SK-N-SH (cell line): ENCODE data around the gene TTC23L. TPM values are rescaled to one million over a fixed set of nuclear protein-coding genes. Genes with fewer than 3 reads are reported as not detected.

Experiments
- CTCF ChIA-PET: fragments of 300-600, 350-600 bp; formaldehyde crosslinking; extraction: SDS; loops from one replicate; lab custom pipeline; 2021; lab: Yijun Ruan, JAX
- POLR2A ChIA-PET: fragments of 350-600 bp; sonication (Branson Sonifier 250); formaldehyde crosslinking; extraction: SDS; loops from one replicate; lab custom pipeline; 2020; ENCODE audit warnings: antibody characterized with exemption, inconsistent platforms; lab: Yijun Ruan, JAX
- DNase-seq: peaks from one replicate; pipeline ENCODE4 v3.0.0; 2012
- H2AFZ ChIP-seq: fragments of 200-600 bp; sonication (generic); 2 replicates; pipeline ENCODE4 v1.8.1; 2016; ENCODE audit warnings: antibody characterized with exemption, mild to moderate bottlenecking, low read depth
- H3F3A ChIP-seq: fragments of 200-600 bp; sonication (generic); replicated peaks from 2 replicates; pipeline ENCODE3; 2016; ENCODE audit warnings: antibody characterized with exemption, mild to moderate bottlenecking; ENCODE audit not compliant: insufficient read depth
- H3K27ac ChIP-seq, 2 experiments: fragments of 200-500 bp in 1 of 2; fragments of 200-600 bp in 1 of 2; sonication (Bioruptor generic) in 1 of 2; sonication (generic), shearing (Covaris generic) in 1 of 2; 2 replicates each; pipeline versions ENCODE4 v1.5.1 to v1.6.1; 2014 to 2016; ENCODE audit warnings: low read depth in 2 of 2, inconsistent platforms in 1 of 2, low read length in 1 of 2, mild to moderate bottlenecking in 1 of 2, mixed read lengths in 1 of 2
- H3K27me3 ChIP-seq: fragments of 200-600 bp; sonication (generic), shearing (Covaris generic); 2 replicates; pipeline ENCODE4 v1.6.1; 2016; ENCODE audit warnings: mixed run types; ENCODE audit not compliant: insufficient read depth
- H3K36me3 ChIP-seq, 2 experiments: fragments of 200-500 bp in 1 of 2; fragments of 200-600 bp in 1 of 2; sonication (Bioruptor generic) in 1 of 2; sonication (generic) in 1 of 2; replicated peaks in 1 of 2; 2 replicates each; pipeline versions ENCODE3 to v1.5.1; 2014 to 2016; ENCODE audit warnings: low read length in 1 of 2, mild to moderate bottlenecking in 1 of 2; ENCODE audit not compliant: insufficient read depth in 2 of 2, control insufficient read depth in 1 of 2
- H3K4me1 ChIP-seq, 2 experiments: fragments of 200-500 bp in 1 of 2; fragments of 200-600 bp in 1 of 2; sonication (Bioruptor generic) in 1 of 2; sonication (generic), shearing (Covaris generic) in 1 of 2; 2 replicates each; pipeline versions ENCODE4 v1.5.1 to v1.6.1; 2014 to 2016; ENCODE audit warnings: low read depth in 1 of 2, low read length in 1 of 2, mixed run types in 1 of 2; ENCODE audit not compliant: insufficient read depth in 2 of 2, control insufficient read depth in 1 of 2
- H3K4me2 ChIP-seq: fragments of 200-600 bp; sonication (generic), shearing (Covaris generic); 2 replicates; pipeline ENCODE4 v1.6.1; 2017; ENCODE audit warnings: mixed run types
- H3K4me3 ChIP-seq, 2 experiments: fragments of 200-500 bp in 1 of 2; fragments of 200-600 bp in 1 of 2; sonication (Bioruptor generic) in 1 of 2; sonication (generic), shearing (Covaris generic) in 1 of 2; 2 replicates each; pipeline versions ENCODE4 v1.5.1 to v1.8.1; 2014 to 2016; ENCODE audit warnings: low read depth in 2 of 2, inconsistent platforms in 1 of 2, low read length in 1 of 2, mild to moderate bottlenecking in 1 of 2, mixed read lengths in 1 of 2, moderate library complexity in 1 of 2
- H3K79me2 ChIP-seq: fragments of 200-600 bp; sonication (generic); 2 replicates; pipeline ENCODE4 v1.8.1; 2017; ENCODE audit warnings: mild to moderate bottlenecking; ENCODE audit not compliant: insufficient read depth
- H3K9ac ChIP-seq: fragments of 200-600 bp; sonication (generic); 2 replicates; pipeline ENCODE4 v1.6.1; 2017; ENCODE audit warnings: mixed run types
- H3K9me2 ChIP-seq: fragments of 200-600 bp; sonication (generic); 2 replicates; pipeline ENCODE4 v1.6.1; 2017; ENCODE audit warnings: mixed run types
- H3K9me3 ChIP-seq: fragments of 200-600 bp; sonication (generic); 2 replicates; pipeline ENCODE4 v1.6.1; 2017; ENCODE audit warnings: mixed run types, mild to moderate bottlenecking, moderate library complexity
- H4K20me1 ChIP-seq: fragments of 200-600 bp; sonication (generic); 2 replicates; pipeline ENCODE4 v1.6.1; 2017; ENCODE audit warnings: mild to moderate bottlenecking, mixed run types; ENCODE audit not compliant: insufficient read depth
- ELF1 ChIP-seq: IDR thresholded peaks from 2 replicates; pipeline ENCODE4 v1.4.0; 2012
- EP300 ChIP-seq, 2 experiments: IDR thresholded peaks; 2 replicates each; pipeline versions ENCODE4 v1.4.0 to v1.6.1; 2012; ENCODE audit warnings: borderline replicate concordance in 1 of 2, low read depth in 1 of 2, low read length in 1 of 2
- FOSL2 ChIP-seq: IDR thresholded peaks from 2 replicates; pipeline ENCODE4 v1.4.0; 2012; ENCODE audit warnings: low read depth, mild to moderate bottlenecking, moderate library complexity, borderline replicate concordance
- FOXJ3 ChIP-seq: sonication (generic); formaldehyde crosslinking; IDR thresholded peaks from 2 replicates; pipeline ENCODE4 v1.5.1; 2020; ENCODE audit warnings: mild to moderate bottlenecking, missing genetic modification reagents
- GATA2 ChIP-seq: sonication (generic); formaldehyde crosslinking; IDR thresholded peaks from 2 replicates; pipeline ENCODE4 v1.5.0; 2020; ENCODE audit warnings: mild to moderate bottlenecking, missing genetic modification reagents
- JUND ChIP-seq: IDR thresholded peaks from 2 replicates; pipeline ENCODE4 v1.4.0; 2012
- MEF2A ChIP-seq: IDR thresholded peaks from 2 replicates; pipeline ENCODE4 v1.4.0; 2012; ENCODE audit warnings: low read depth, borderline replicate concordance
- MXI1 ChIP-seq: IDR thresholded peaks from 2 replicates; pipeline ENCODE4 v1.6.1; 2012; ENCODE audit warnings: mild to moderate bottlenecking, low read depth, low read length, improper control_type of control experiment
- NFIC ChIP-seq: IDR thresholded peaks from 2 replicates; pipeline ENCODE4 v1.4.0; 2012; ENCODE audit warnings: borderline replicate concordance
- NRF1 ChIP-seq: IDR thresholded peaks from 2 replicates; pipeline ENCODE4 v1.6.1; 2012; ENCODE audit warnings: low read depth, mild to moderate bottlenecking, low read length
- RAD21 ChIP-seq: IDR thresholded peaks from 2 replicates; pipeline ENCODE4 v1.6.1; 2012; ENCODE audit warnings: mild to moderate bottlenecking, low read length
- REST ChIP-seq: IDR thresholded peaks from 2 replicates; pipeline ENCODE4 v1.6.1; 2012; ENCODE audit warnings: mild to moderate bottlenecking, low read depth, low read length, moderate library complexity
- RXRA ChIP-seq: IDR thresholded peaks from 2 replicates; pipeline ENCODE4 v1.4.0; 2012; ENCODE audit warnings: low read depth, mild to moderate bottlenecking, borderline replicate concordance
- SIN3A ChIP-seq: IDR thresholded peaks from 2 replicates; pipeline ENCODE4 v1.6.1; 2012; ENCODE audit warnings: low read depth, mild to moderate bottlenecking, low read length, moderate library complexity, borderline replicate concordance
- TAF1 ChIP-seq: IDR thresholded peaks from 2 replicates; pipeline ENCODE4 v1.6.1; 2012; ENCODE audit warnings: low read depth, mild to moderate bottlenecking, low read length, moderate library complexity, borderline replicate concordance
- TCF12 ChIP-seq: IDR thresholded peaks from 2 replicates; pipeline ENCODE4 v1.4.0; 2012
- USF1 ChIP-seq: IDR thresholded peaks from 2 replicates; pipeline ENCODE4 v1.4.0; 2012; ENCODE audit warnings: low read depth, borderline replicate concordance
- YY1 ChIP-seq: IDR thresholded peaks from 2 replicates; pipeline ENCODE4 v1.4.0; 2012; ENCODE audit warnings: low read depth, mild to moderate bottlenecking
- WGBS: methylation state at CpG from one replicate; pipeline ENCODE4 v1.1.6; 2017; ENCODE audit warnings: low lambda C conversion rate; 5-methylcytosine and 5-hydroxymethylcytosine counted together
- polyA plus RNA-seq, 3 experiments: library from polyadenylated mRNA; depleted of rRNA; stranded (reverse); fragments of >200 nt; gene quantifications; 2 replicates each; pipeline ENCODE4 v1.2.3, GENCODE V29; 2012
- TF ChIP-seq, protein P1 (sequence below): IDR thresholded peaks from 2 replicates; pipeline ENCODE4 v1.4.0; 2012; ENCODE audit warnings: low read depth, borderline replicate concordance

TTC23L gene
- polyA plus RNA-seq, 1 of the 3 experiments (the other 2 are of a cell fraction), result 0.49 TPM

- TF ChIP-seq YY1, result no peak
- no peak for TF ChIP-seq FOXJ3 (CRISPR knock-in tag)
- no peak for TF ChIP-seq MEF2A
- no peak for TF ChIP-seq JUND
Observed at GRCh38 chr5:34844106-34844505, 5.1 kb downstream of the TTC23L start (continued).

- Histone ChIP-seq H3K27ac (no peak overlapping the region), H3F3A (no peaks in the 10 kb centered on the region), H3K27me3 (no peaks in the 10 kb centered on the region), H3K36me3 (no peaks in the 10 kb centered on the region), H3K4me3 (no peak overlapping the region; a peak in 1 of 4 replicates), H3K9me3 (no peaks in the 10 kb centered on the region), H3K4me1 (peaks cover 0 to 7% of the 10 kb centered on the region in 2 experiments; a peak in 1 of 4 replicates), H3K4me2 (no peak overlapping the region), H3K9me2 (no peaks in the 10 kb centered on the region), H3K79me2 (no peaks in the 10 kb centered on the region), H3K9ac (no peak overlapping the region), H2AFZ (no peak overlapping the region), H4K20me1 (no peaks in the 10 kb centered on the region)
- ChIA-PET POLR2A (no interaction called here), CTCF (interaction anchor here (1.1 kb wide), 1 partner anchor 54 kb away, joined by 3 read pairs; no protein-coding TSS in a partner anchor)
- no peak for DNase-seq
- 70% methylated on average over 4 of the region's 4 CpGs for WGBS
- TF ChIP-seq MXI1, result no peak
- TF ChIP-seq, protein P1, sequence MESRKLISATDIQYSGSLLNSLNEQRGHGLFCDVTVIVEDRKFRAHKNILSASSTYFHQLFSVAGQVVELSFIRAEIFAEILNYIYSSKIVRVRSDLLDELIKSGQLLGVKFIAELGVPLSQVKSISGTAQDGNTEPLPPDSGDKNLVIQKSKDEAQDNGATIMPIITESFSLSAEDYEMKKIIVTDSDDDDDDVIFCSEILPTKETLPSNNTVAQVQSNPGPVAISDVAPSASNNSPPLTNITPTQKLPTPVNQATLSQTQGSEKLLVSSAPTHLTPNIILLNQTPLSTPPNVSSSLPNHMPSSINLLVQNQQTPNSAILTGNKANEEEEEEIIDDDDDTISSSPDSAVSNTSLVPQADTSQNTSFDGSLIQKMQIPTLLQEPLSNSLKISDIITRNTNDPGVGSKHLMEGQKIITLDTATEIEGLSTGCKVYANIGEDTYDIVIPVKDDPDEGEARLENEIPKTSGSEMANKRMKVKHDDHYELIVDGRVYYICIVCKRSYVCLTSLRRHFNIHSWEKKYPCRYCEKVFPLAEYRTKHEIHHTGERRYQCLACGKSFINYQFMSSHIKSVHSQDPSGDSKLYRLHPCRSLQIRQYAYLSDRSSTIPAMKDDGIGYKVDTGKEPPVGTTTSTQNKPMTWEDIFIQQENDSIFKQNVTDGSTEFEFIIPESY, result no peak
- TF ChIP-seq TCF12, result no peak
- no peak for TF ChIP-seq SIN3A
- TF ChIP-seq FOSL2, result no peak
- TF ChIP-seq NFIC, result no peak
- no peak for TF ChIP-seq USF1
- TF ChIP-seq RXRA, result no peak
- TF ChIP-seq TAF1, result no peak
- no peak for TF ChIP-seq ELF1
- no peak for TF ChIP-seq REST
- no peak for TF ChIP-seq NRF1
- TF ChIP-seq YY1, result no peak
- no peak for TF ChIP-seq RAD21
- no peak for TF ChIP-seq EP300 (IDR thresholded peaks at IDR 0.05; ENCODE audit: borderline replicate concordance in 1 of 2, low read depth in 1 of 2, low read length in 1 of 2)
- no peak for TF ChIP-seq FOXJ3 (CRISPR knock-in tag)
- TF ChIP-seq GATA2 (CRISPR knock-in tag), result no peak
Observed at GRCh38 chr5:34844999-34845398, 6.0 kb downstream of the TTC23L start.
